Muscle layer of colon (tissue), 2 donors: ENCODE results near the gene GLI3.
A peak's percentile ranks its signal among the peaks of the same experiment; 100 is the strongest.

Experiments
- H3K27ac ChIP-seq: one replicate; pipeline ENCODE4 v1.7.0; 2013; ENCODE audit warnings: low read depth, mild to moderate bottlenecking, low read length, moderate library complexity
- H3K27me3 ChIP-seq, 2 donors: one replicate each; pipeline ENCODE4 v1.7.0; 2013; ENCODE audit warnings: low read length in 2 of 2, mild to moderate bottlenecking in 2 of 2; ENCODE audit not compliant: insufficient read depth in 2 of 2, control insufficient read depth in 1 of 2
- H3K36me3 ChIP-seq: one replicate; pipeline ENCODE4 v1.7.0; 2013; ENCODE audit warnings: mild to moderate bottlenecking, low read length; ENCODE audit not compliant: insufficient read depth
- H3K4me1 ChIP-seq: one replicate; pipeline ENCODE4 v1.7.0; 2013; ENCODE audit warnings: mild to moderate bottlenecking, low read length; ENCODE audit not compliant: insufficient read depth
- H3K4me3 ChIP-seq, 2 donors: one replicate each; pipeline ENCODE4 v1.7.0; 2013; ENCODE audit warnings: low read length in 2 of 2, low read depth in 1 of 2, mild to moderate bottlenecking in 1 of 2, moderate library complexity in 1 of 2
- H3K9ac ChIP-seq: one replicate; pipeline ENCODE4 v1.7.0; 2013; ENCODE audit warnings: low read length
- H3K9me3 ChIP-seq: one replicate; pipeline ENCODE4 v1.7.0; 2013; ENCODE audit warnings: mild to moderate bottlenecking, low read length
- donor health status: abdominal sarcoma.
- donor health status: Adenocarcinoma of cecum.

The GLI3 gene

GRCh38 chr7:42021631-42022030 is 215.4 kb downstream of the GLI3 start:
- peaks cover 37% of the 10 kb centered on the region for H3K4me1 ChIP-seq
- peaks cover 31% of the 10 kb centered on the region for H3K36me3 ChIP-seq
- H3K27me3 ChIP-seq: no peaks in the 10 kb centered on the region
- H3K4me3 ChIP-seq: no peak overlapping the region
- no peak overlapping the region for H3K27ac ChIP-seq
- no peak overlapping the region for H3K9ac ChIP-seq
- H3K9me3 ChIP-seq: no peaks in the 10 kb centered on the region

GRCh38 chr7:42020061-42020460 is 216.9 kb downstream of the GLI3 start:
- H3K27ac ChIP-seq: no peak overlapping the region
- no peak overlapping the region for H3K9ac ChIP-seq
- no peak overlapping the region for H3K4me3 ChIP-seq
- H3K27me3 ChIP-seq: no peaks in the 10 kb centered on the region
- no peaks in the 10 kb centered on the region for H3K9me3 ChIP-seq
- peaks cover 50% of the 10 kb centered on the region for H3K4me1 ChIP-seq
- peaks cover 20% of the 10 kb centered on the region for H3K36me3 ChIP-seq

GRCh38 chr7:42017349-42017986 is 219.5 kb downstream of the GLI3 start:
- H3K27me3 ChIP-seq: no peaks in the 10 kb centered on the region
- H3K27ac ChIP-seq: peak overlapping the region; percentile 49

GRCh38 chr7:42016517-42016916 is 220.5 kb downstream of the GLI3 start:
- Histone ChIP-seq H3K4me1 (peaks cover 27% of the 10 kb centered on the region), H3K9me3 (no peaks in the 10 kb centered on the region), H3K27ac (no peak overlapping the region), H3K27me3 (no peaks in the 10 kb centered on the region), H3K36me3 (peaks cover 6% of the 10 kb centered on the region), H3K9ac (no peak overlapping the region), H3K4me3 (no peak overlapping the region)

More at GRCh38 chr7:42017349-42017986, 219.5 kb downstream of the GLI3 start:
- Histone ChIP-seq H3K4me3 (no peak overlapping the region), H3K36me3 (peaks cover 6% of the 10 kb centered on the region), H3K9ac (no peak overlapping the region), H3K4me1 (peaks cover 32% of the 10 kb centered on the region), H3K9me3 (no peaks in the 10 kb centered on the region)

GRCh38 chr7:42014625-42015618 is 222.1 kb downstream of the GLI3 start:
- Histone ChIP-seq H3K4me1 (peaks cover 27% of the 10 kb centered on the region), H3K9ac (no peak overlapping the region), H3K9me3 (no peaks in the 10 kb centered on the region), H3K4me3 (no peak overlapping the region), H3K36me3 (peaks cover 13% of the 10 kb centered on the region), H3K27ac (peak overlapping the region; percentile 4), H3K27me3 (no peaks in the 10 kb centered on the region)

- H3K9me3 ChIP-seq: no peaks in the 10 kb centered on the region
- H3K27ac ChIP-seq: no peak overlapping the region
- H3K9ac ChIP-seq: no peak overlapping the region
- no peak overlapping the region for H3K4me3 ChIP-seq
- H3K4me1 ChIP-seq: peaks cover 21% of the 10 kb centered on the region
- no peaks in the 10 kb centered on the region for H3K27me3 ChIP-seq
- peaks cover 26% of the 10 kb centered on the region for H3K36me3 ChIP-seq
Measured at GRCh38 chr7:42012786-42013360, 224.1 kb downstream of the GLI3 start.

GRCh38 chr7:42012313-42012712 is 224.7 kb downstream of the GLI3 start:
- Histone ChIP-seq H3K4me3 (no peak overlapping the region), H3K9me3 (no peaks in the 10 kb centered on the region), H3K4me1 (peaks cover 15% of the 10 kb centered on the region), H3K9ac (no peak overlapping the region), H3K27ac (no peak overlapping the region), H3K27me3 (no peaks in the 10 kb centered on the region), H3K36me3 (peaks cover 26% of the 10 kb centered on the region)

GRCh38 chr7:42011846-42012245 is 225.2 kb downstream of the GLI3 start:
- H3K36me3 ChIP-seq: peaks cover 26% of the 10 kb centered on the region
- H3K27me3 ChIP-seq: no peaks in the 10 kb centered on the region
- H3K9me3 ChIP-seq: no peaks in the 10 kb centered on the region
- H3K9ac ChIP-seq: no peak overlapping the region
- H3K4me1 ChIP-seq: peaks cover 14% of the 10 kb centered on the region
- H3K27ac ChIP-seq: no peak overlapping the region
- H3K4me3 ChIP-seq: no peak overlapping the region

- Histone ChIP-seq H3K27ac (no peak overlapping the region), H3K36me3 (peaks cover 26% of the 10 kb centered on the region), H3K9me3 (no peaks in the 10 kb centered on the region), H3K9ac (no peak overlapping the region), H3K4me1 (peaks cover 8% of the 10 kb centered on the region), H3K4me3 (no peak overlapping the region), H3K27me3 (no peaks in the 10 kb centered on the region)
Measured at GRCh38 chr7:42010751-42011150, 226.3 kb downstream of the GLI3 start.

GRCh38 chr7:42006801-42007513 is 230.1 kb downstream of the GLI3 start:
- Histone ChIP-seq H3K27ac (no peak overlapping the region), H3K4me3 (no peak overlapping the region), H3K27me3 (no peaks in the 10 kb centered on the region), H3K9me3 (no peaks in the 10 kb centered on the region), H3K36me3 (peaks cover 20% of the 10 kb centered on the region), H3K9ac (no peak overlapping the region), H3K4me1 (no peaks in the 10 kb centered on the region)

- Histone ChIP-seq H3K9me3 (no peaks in the 10 kb centered on the region), H3K27ac (no peak overlapping the region), H3K9ac (no peak overlapping the region), H3K36me3 (peaks cover 10% of the 10 kb centered on the region), H3K4me3 (no peak overlapping the region), H3K27me3 (no peaks in the 10 kb centered on the region), H3K4me1 (peaks cover 6% of the 10 kb centered on the region)
Measured at GRCh38 chr7:42002654-42003053, 234.4 kb downstream of the GLI3 start.
